ENCODE data around the gene MAPKAPK5. TPM values are rescaled to one million over a fixed set of nuclear protein-coding genes. Genes with fewer than 3 reads are reported as not detected.

Gene MAPKAPK5
- total RNA-seq (2014; rRNA removed) (65.0 and 78.2 TPM in 2 replicates), Bru-seq, nascent RNA (percentile 88 among the genes with signal in this experiment), BruChase-seq, experiment 1, labeled RNA remaining after a 6-hour chase (percentile 85 among the genes with signal in this experiment), BruChase-seq, experiment 2, labeled RNA remaining after a 2-hour chase (percentile 87 among the genes with signal in this experiment)
- long read RNA-seq, full-length matches to known transcripts: 95 of 183 reads
- long read RNA-seq, partial matches to known transcripts: 6 of 183 reads
- long read RNA-seq, other reads (novel, unspliced or antisense): 82 of 183 reads

GRCh38 chr12:111841750-111842555, at the start of gene MAPKAPK5:
Gene MAPKAPK5 (plus strand): TSS chr12:111842228. CDS start chr12:111842734, 506 bp downstream.
- BruUV-seq (replicated peaks): no TSS peak
- ATAC-seq: peak; percentile 78

GRCh38 chr12:111792856-111793235, 49.2 kb upstream of the MAPKAPK5 start:
- ATAC-seq: no peak
- H3K27ac ChIP-seq (ENCODE audit: low read length): no peak overlapping the region
- POLR2A ChIA-PET (ENCODE audit: unreplicated experiment): no interaction called here
- H3K79me2 ChIP-seq (ENCODE audit: low read length): no peaks in the 10 kb centered on the region
- H3F3A ChIP-seq (ENCODE audit: low read length, unreplicated experiment): no peaks in the 10 kb centered on the region
- no peak overlapping the region for H2AFZ ChIP-seq (ENCODE audit: low read length)
- no peak overlapping the region for H3K4me3 ChIP-seq (ENCODE audit: low read length)
- H3K9me2 ChIP-seq (replicated peaks; ENCODE audit: low read length): no peaks in the 10 kb centered on the region
- BruUV-seq (replicated peaks): no TSS peak
- H3K27me3 ChIP-seq (ENCODE audit: low read length): no peaks in the 10 kb centered on the region
- H3K9me3 ChIP-seq (ENCODE audit: low read length): no peaks in the 10 kb centered on the region
- H4K20me1 ChIP-seq (ENCODE audit: low read length): no peaks in the 10 kb centered on the region
- no peak overlapping the region for H3K4me2 ChIP-seq (ENCODE audit: low read length)
- H3K9ac ChIP-seq (ENCODE audit: low read length): no peak overlapping the region
- CTCF ChIA-PET: no interaction called here
- no peaks in the 10 kb centered on the region for H3K36me3 ChIP-seq (ENCODE audit: low read depth, low read length)
- no peak for DNase-seq
- no peaks in the 10 kb centered on the region for H3K4me1 ChIP-seq (ENCODE audit: insufficient read depth, low read length)
- TF ChIP-seq EZH2 (IDR thresholded peaks at IDR 0.05; ENCODE audit: low read length, unreplicated experiment) (no peak), EZH2phosphoT487 (IDR thresholded peaks at IDR 0.05; ENCODE audit: borderline replicate concordance, low read length) (no peak), CTCF (conservative IDR thresholded peaks at IDR 0.05; ENCODE audit: low read depth, low read length) (no peak)
- intact Hi-C loops (cut with micrococcal nuclease): no loop called here

More at GRCh38 chr12:111841750-111842555, at the start of gene MAPKAPK5:
- peak; percentile 99 for DNase-seq
- Histone ChIP-seq H3K27ac (ENCODE audit: low read length) (peak within 1 kb of the TSS; percentile 67), H3K4me1 (ENCODE audit: insufficient read depth, low read length) (peaks cover 24% of the 10 kb centered on the region), H3K9me2 (replicated peaks; ENCODE audit: low read length) (no peaks in the 10 kb centered on the region), H4K20me1 (ENCODE audit: low read length) (0 out of 2 replicates have a peak, but pooled peaks cover 6% of the 10 kb centered on the region), H3K4me2 (ENCODE audit: low read length) (peak within 1 kb of the TSS; percentile 89), H2AFZ (ENCODE audit: low read length) (peak within 1 kb of the TSS; percentile 75), H3K4me3 (ENCODE audit: low read length) (peak within 1 kb of the TSS; percentile 74), H3K9me3 (ENCODE audit: low read length) (no peaks in the 10 kb centered on the region), H3K27me3 (ENCODE audit: low read length) (no peaks in the 10 kb centered on the region), H3K9ac (ENCODE audit: low read length) (peak within 1 kb of the TSS; percentile 96), H3F3A (ENCODE audit: low read length, unreplicated experiment) (no peaks in the 10 kb centered on the region), H3K79me2 (ENCODE audit: low read length) (peaks cover 69% of the 10 kb centered on the region), H3K36me3 (ENCODE audit: low read depth, low read length) (no peaks in the 10 kb centered on the region; the same call in 1 of the 2 replicates)
- TF ChIP-seq EZH2phosphoT487 (IDR thresholded peaks at IDR 0.05; ENCODE audit: borderline replicate concordance, low read length) (no peak), EZH2 (IDR thresholded peaks at IDR 0.05; ENCODE audit: low read length, unreplicated experiment) (no peak), CTCF (conservative IDR thresholded peaks at IDR 0.05; ENCODE audit: low read depth, low read length) (no peak)
- ChIA-PET CTCF (no interaction called here), POLR2A (ENCODE audit: unreplicated experiment) (interaction anchor here (0.6 to 0.7 kb wide), 4 partner anchors 23 to 1340 kb away, joined by 3 to 6 read pairs (median 3); no protein-coding TSS in a partner anchor)
- intact Hi-C loops (cut with micrococcal nuclease): loop anchor here (1.0 to 5.0 kb wide), 2 partner anchors 8 to 170 kb away; partner anchors contain the start of genes ERP29 and TMEM116
